HepG2 (cell line): ENCODE measurements around the gene VPS11. TPM values are rescaled to one million over a fixed set of nuclear protein-coding genes. Genes with fewer than 3 reads are reported as not detected.

Experiments used
- CAMTA2 ChIP-seq: sonication (generic); formaldehyde crosslinking; IDR thresholded peaks from 2 replicates; pipeline ENCODE4 v1.4.0; 2020; ENCODE audit warnings: mild to moderate bottlenecking, missing genetic modification reagents, borderline replicate concordance
- HES4 ChIP-seq: sonication (generic); formaldehyde crosslinking; IDR thresholded peaks from 2 replicates; pipeline ENCODE4 v1.9.0; 2021; ENCODE audit warnings: mild to moderate bottlenecking, missing genetic modification reagents, borderline replicate concordance
- ISX ChIP-seq: sonication (generic); formaldehyde crosslinking; conservative IDR thresholded peaks from 2 replicates; pipeline ENCODE4 v1.5.0; 2020; ENCODE audit warnings: missing genetic modification reagents
- MED13 ChIP-seq: sonication (generic); formaldehyde crosslinking; IDR thresholded peaks from 2 replicates; pipeline ENCODE4 v1.5.0; 2020; ENCODE audit warnings: missing genetic modification reagents
- NFE2 ChIP-seq: sonication (generic); formaldehyde crosslinking; IDR thresholded peaks from 2 replicates; pipeline ENCODE4 v1.4.0; 2020; ENCODE audit warnings: missing genetic modification reagents
- RFX1 ChIP-seq: fragments of 450-650 bp; IDR thresholded peaks from 2 replicates; pipeline ENCODE4 v1.6.1; 2017
- RFXAP ChIP-seq: sonication (generic); formaldehyde crosslinking; IDR thresholded peaks from 2 replicates; pipeline ENCODE4 v1.4.0; 2020; ENCODE audit warnings: missing genetic modification reagents, borderline replicate concordance
- SP140L ChIP-seq: sonication (generic); formaldehyde crosslinking; IDR thresholded peaks from 2 replicates; pipeline ENCODE4 v1.4.0; 2020; ENCODE audit warnings: missing genetic modification reagents, borderline replicate concordance
- SRY ChIP-seq: sonication (generic); formaldehyde crosslinking; IDR thresholded peaks from 2 replicates; pipeline ENCODE4 v1.8.0; 2022; ENCODE audit warnings: mild to moderate bottlenecking, missing genetic modification reagents
- XRCC5 ChIP-seq: fragments of 200-400 bp; formaldehyde crosslinking; optimal IDR thresholded peaks from 2 replicates; pipeline ENCODE3; 2017; ENCODE audit warnings: mild to moderate bottlenecking, low read length
- ZNF563 ChIP-seq: sonication (generic); formaldehyde crosslinking; IDR thresholded peaks from 2 replicates; pipeline ENCODE4 v1.8.0; 2022; ENCODE audit warnings: mild to moderate bottlenecking, moderate library complexity, missing genetic modification reagents
- ZNF660 ChIP-seq: sonication (generic); formaldehyde crosslinking; IDR thresholded peaks from 2 replicates; pipeline ENCODE4 v1.5.1; 2020; ENCODE audit warnings: mild to moderate bottlenecking, low read depth, missing genetic modification reagents, borderline replicate concordance
- ZNF773 ChIP-seq: sonication (generic); formaldehyde crosslinking; IDR thresholded peaks from 2 replicates; pipeline ENCODE4 v1.4.0; 2020; ENCODE audit warnings: missing genetic modification reagents, borderline replicate concordance
- ZNF878 ChIP-seq: sonication (generic); formaldehyde crosslinking; IDR thresholded peaks from 2 replicates; pipeline ENCODE4 v1.8.1; 2023; ENCODE audit warnings: mild to moderate bottlenecking, missing genetic modification reagents, moderate library complexity
- polyA plus RNA-seq, 8 experiments: library from polyadenylated mRNA; depleted of rRNA in 3 of 8; stranded (reverse) in 7 of 8; unstranded in 1 of 8; fragments of >200 nt; fragmentation: Illumina TruSeq in 4 of 8; extraction: Trizol in 4 of 8; gene quantifications; 2 replicates each; pipeline versions ENCODE4 v1.2.1 to v1.2.3, GENCODE V29; 2011 to 2016; ENCODE audit warnings: low read depth in 4 of 8, missing spikeins in 1 of 8, mixed read lengths in 1 of 8; ENCODE audit not compliant: insufficient read depth in 1 of 8
- total RNA-seq, 5 experiments: library from RNA; depleted of rRNA; stranded (reverse); fragments of >200 nt; fragmentation: Illumina TruSeq; extraction: Trizol; gene quantifications; 2 replicates each; pipeline ENCODE4 v1.2.3, GENCODE V29; 2016; ENCODE audit warnings: low read depth in 1 of 5
- TF ChIP-seq, protein P1 (sequence below): sonication (generic); formaldehyde crosslinking; IDR thresholded peaks from 2 replicates; pipeline ENCODE4 v1.8.1; 2023; ENCODE audit warnings: mild to moderate bottlenecking, missing genetic modification reagents, borderline replicate concordance
- TF ChIP-seq, protein P2 (sequence below): sonication (generic); formaldehyde crosslinking; conservative IDR thresholded peaks from 2 replicates; pipeline ENCODE4 v1.8.1; 2023; ENCODE audit warnings: missing genetic modification reagents
- TF ChIP-seq, protein P3 (sequence below): sonication (generic); formaldehyde crosslinking; IDR thresholded peaks from 2 replicates; pipeline ENCODE4 v1.5.0; 2020; ENCODE audit warnings: missing genetic modification reagents, mild to moderate bottlenecking, borderline replicate concordance
- TF ChIP-seq, protein P4 (sequence below): sonication (generic); formaldehyde crosslinking; IDR thresholded peaks from 2 replicates; pipeline ENCODE4 v1.4.0; 2020; ENCODE audit warnings: missing genetic modification reagents
- TF ChIP-seq, protein P5 (sequence below): sonication (generic); formaldehyde crosslinking; conservative IDR thresholded peaks from 2 replicates; pipeline ENCODE4 v1.8.0; 2022; ENCODE audit warnings: low read depth, missing genetic modification reagents
- TF ChIP-seq, protein P6 (sequence below): sonication (generic); formaldehyde crosslinking; IDR thresholded peaks from 2 replicates; pipeline ENCODE4 v1.5.0; 2020; ENCODE audit warnings: mild to moderate bottlenecking, missing genetic modification reagents

VPS11 gene
- total and polyA plus RNA-seq, 2 of the 13 experiments (the other 11 are each of a cell fraction or from before 2014, with no cell fraction given) = 13.7 to 21.6 TPM

DNA sequence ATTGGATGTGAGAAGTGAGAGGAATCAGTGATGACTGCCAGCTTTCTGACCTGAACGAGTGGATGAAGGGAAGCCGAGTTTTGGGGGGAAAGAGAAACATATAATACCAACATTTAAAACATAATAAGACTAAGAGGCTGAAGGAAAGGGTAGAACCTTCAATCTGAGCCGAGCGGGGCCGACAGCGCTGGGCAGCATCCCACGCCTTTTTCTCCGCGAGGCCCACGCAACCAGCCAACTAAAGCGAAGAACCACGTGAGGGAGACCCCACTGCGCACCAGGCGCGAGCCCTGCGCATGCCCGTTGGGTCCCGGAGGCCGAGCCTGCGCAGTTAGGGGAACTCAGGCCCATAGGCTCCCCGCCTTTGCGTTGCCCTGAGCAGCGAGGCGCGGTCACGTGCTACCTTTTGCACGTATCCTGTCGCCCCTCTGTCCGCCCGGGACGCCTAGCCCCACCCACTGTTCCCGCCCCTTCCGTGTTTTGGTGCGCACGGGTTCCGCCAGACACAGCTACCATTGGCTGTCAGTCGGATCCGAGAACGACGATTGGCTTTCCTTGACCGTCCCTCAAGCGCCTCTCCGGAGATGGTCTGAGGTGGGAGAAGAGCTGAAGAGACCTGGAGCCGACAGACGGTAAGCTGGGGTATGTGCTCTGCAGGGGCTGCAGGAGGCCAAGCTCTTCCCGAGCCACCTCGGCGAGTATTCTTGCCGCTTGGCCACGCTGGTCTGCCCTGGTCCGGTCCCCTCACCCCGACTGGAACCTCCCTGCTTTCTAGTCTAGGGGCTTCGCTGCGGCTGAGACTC is 53.6 kb downstream of the VPS11 start, which contains the start of gene HINFP (continued):
- TF ChIP-seq RFXAP (CRISPR knock-in tag) (no peak), ZNF773 (peak; percentile 85; the same call in 1 of the 2 replicates), ISX (CRISPR knock-in tag) (no peak), RFX1 (peak; percentile 77; the same call in 1 of the 2 replicates), ZNF563 (CRISPR knock-in tag) (no peak; the same call in 1 of the 2 replicates), CAMTA2 (CRISPR knock-in tag) (no peak), ZNF660 (no peak), XRCC5 (peak; percentile 14), HES4 (CRISPR knock-in tag) (peak; percentile 68; the same call in 1 of the 2 replicates), SP140L (no peak), SRY (CRISPR knock-in tag) (peak; percentile 81; the same call in 1 of the 2 replicates), NFE2 (CRISPR knock-in tag) (no peak), ZNF878 (CRISPR knock-in tag) (no peak), MED13 (CRISPR knock-in tag) (no peak)
- TF ChIP-seq, protein P1, sequence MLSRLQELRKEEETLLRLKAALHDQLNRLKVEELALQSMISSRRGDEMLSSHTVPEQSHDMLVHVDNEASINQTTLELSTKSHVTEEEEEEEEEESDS (CRISPR knock-in tag) = 0 out of 2 replicates have a peak, but pooled peaks have one; percentile 42
- TF ChIP-seq, protein P2, sequence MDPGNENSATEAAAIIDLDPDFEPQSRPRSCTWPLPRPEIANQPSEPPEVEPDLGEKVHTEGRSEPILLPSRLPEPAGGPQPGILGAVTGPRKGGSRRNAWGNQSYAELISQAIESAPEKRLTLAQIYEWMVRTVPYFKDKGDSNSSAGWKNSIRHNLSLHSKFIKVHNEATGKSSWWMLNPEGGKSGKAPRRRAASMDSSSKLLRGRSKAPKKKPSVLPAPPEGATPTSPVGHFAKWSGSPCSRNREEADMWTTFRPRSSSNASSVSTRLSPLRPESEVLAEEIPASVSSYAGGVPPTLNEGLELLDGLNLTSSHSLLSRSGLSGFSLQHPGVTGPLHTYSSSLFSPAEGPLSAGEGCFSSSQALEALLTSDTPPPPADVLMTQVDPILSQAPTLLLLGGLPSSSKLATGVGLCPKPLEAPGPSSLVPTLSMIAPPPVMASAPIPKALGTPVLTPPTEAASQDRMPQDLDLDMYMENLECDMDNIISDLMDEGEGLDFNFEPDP (CRISPR knock-in tag) = no peak
- TF ChIP-seq, protein P3, sequence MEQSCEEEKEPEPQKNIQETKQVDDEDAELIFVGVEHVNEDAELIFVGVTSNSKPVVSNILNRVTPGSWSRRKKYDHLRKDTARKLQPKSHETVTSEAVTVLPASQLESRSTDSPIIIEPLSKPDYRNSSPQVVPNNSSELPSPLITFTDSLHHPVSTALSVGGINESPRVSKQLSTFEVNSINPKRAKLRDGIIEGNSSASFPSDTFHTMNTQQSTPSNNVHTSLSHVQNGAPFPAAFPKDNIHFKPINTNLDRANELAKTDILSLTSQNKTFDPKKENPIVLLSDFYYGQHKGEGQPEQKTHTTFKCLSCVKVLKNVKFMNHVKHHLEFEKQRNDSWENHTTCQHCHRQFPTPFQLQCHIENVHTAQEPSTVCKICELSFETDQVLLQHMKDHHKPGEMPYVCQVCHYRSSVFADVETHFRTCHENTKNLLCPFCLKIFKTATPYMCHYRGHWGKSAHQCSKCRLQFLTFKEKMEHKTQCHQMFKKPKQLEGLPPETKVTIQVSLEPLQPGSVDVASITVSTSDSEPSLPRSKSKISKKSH (CRISPR knock-in tag) = no peak
- TF ChIP-seq, protein P4, sequence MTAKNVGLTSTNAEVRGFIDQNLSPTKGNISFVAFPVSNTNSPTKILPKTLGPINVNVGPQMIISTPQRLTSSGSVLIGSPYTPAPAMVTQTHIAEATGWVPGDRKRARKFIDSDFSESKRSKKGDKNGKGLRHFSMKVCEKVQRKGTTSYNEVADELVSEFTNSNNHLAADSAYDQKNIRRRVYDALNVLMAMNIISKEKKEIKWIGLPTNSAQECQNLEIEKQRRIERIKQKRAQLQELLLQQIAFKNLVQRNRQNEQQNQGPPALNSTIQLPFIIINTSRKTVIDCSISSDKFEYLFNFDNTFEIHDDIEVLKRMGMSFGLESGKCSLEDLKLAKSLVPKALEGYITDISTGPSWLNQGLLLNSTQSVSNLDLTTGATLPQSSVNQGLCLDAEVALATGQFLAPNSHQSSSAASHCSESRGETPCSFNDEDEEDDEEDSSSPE (CRISPR knock-in tag) = peak; percentile 82
- TF ChIP-seq, protein P5, sequence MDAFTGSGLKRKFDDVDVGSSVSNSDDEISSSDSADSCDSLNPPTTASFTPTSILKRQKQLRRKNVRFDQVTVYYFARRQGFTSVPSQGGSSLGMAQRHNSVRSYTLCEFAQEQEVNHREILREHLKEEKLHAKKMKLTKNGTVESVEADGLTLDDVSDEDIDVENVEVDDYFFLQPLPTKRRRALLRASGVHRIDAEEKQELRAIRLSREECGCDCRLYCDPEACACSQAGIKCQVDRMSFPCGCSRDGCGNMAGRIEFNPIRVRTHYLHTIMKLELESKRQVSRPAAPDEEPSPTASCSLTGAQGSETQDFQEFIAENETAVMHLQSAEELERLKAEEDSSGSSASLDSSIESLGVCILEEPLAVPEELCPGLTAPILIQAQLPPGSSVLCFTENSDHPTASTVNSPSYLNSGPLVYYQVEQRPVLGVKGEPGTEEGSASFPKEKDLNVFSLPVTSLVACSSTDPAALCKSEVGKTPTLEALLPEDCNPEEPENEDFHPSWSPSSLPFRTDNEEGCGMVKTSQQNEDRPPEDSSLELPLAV (CRISPR knock-in tag) = no peak
- TF ChIP-seq, protein P6, sequence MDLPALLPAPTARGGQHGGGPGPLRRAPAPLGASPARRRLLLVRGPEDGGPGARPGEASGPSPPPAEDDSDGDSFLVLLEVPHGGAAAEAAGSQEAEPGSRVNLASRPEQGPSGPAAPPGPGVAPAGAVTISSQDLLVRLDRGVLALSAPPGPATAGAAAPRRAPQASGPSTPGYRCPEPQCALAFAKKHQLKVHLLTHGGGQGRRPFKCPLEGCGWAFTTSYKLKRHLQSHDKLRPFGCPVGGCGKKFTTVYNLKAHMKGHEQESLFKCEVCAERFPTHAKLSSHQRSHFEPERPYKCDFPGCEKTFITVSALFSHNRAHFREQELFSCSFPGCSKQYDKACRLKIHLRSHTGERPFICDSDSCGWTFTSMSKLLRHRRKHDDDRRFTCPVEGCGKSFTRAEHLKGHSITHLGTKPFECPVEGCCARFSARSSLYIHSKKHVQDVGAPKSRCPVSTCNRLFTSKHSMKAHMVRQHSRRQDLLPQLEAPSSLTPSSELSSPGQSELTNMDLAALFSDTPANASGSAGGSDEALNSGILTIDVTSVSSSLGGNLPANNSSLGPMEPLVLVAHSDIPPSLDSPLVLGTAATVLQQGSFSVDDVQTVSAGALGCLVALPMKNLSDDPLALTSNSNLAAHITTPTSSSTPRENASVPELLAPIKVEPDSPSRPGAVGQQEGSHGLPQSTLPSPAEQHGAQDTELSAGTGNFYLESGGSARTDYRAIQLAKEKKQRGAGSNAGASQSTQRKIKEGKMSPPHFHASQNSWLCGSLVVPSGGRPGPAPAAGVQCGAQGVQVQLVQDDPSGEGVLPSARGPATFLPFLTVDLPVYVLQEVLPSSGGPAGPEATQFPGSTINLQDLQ (CRISPR knock-in tag) = no peak
